A673 (cell line): ENCODE results near the gene ERC1.

Experiments used
- CTCF ChIP-seq: fragments of 300-800, 200-600 bp; sonication (generic); conservative IDR thresholded peaks from 2 replicates; pipeline ENCODE4 v1.5.1; 2017; ENCODE audit warnings: low read depth, mild to moderate bottlenecking, antibody characterized with exemption, low read length, moderate library complexity, mixed read lengths
- EZH2 ChIP-seq: fragments of 200-600 bp; sonication (generic); IDR thresholded peaks from 2 replicates; pipeline ENCODE4 v1.6.1; 2017; ENCODE audit warnings: borderline replicate concordance, low read depth, mild to moderate bottlenecking, mixed read lengths, antibody characterized with exemption, low read length; ENCODE audit not compliant: poor library complexity, severe bottlenecking

- TF ChIP-seq CTCF (no peak), EZH2 (no peak)
Observed at GRCh38 chr12:1034243-1034642, 43.2 kb downstream of the ERC1 start.
